Fibroblast of lung (primary cell): ENCODE results near the gene MAML2. TPM values are rescaled to one million over a fixed set of nuclear protein-coding genes. Genes with fewer than 3 reads are reported as not detected.

Source experiments
- DNase-seq, 2 donors: peaks; one replicate each; pipeline versions ENCODE4 v3.0.0 to v3.0.0-alpha.2; 2010; ENCODE audit warnings: low read depth in 2 of 2
- H2AFZ ChIP-seq: 2 replicates; pipeline ENCODE4 v1.5.1; 2012; ENCODE audit warnings: low read length, control low read depth, inconsistent platforms
- H3K27ac ChIP-seq: 2 replicates; pipeline ENCODE4 v1.5.1; 2011; ENCODE audit warnings: low read length, control low read depth; ENCODE audit not compliant: insufficient read depth
- H3K27me3 ChIP-seq: 2 replicates; pipeline ENCODE4 v1.5.1; 2011; ENCODE audit warnings: mild to moderate bottlenecking, low read length; ENCODE audit not compliant: control insufficient read depth, insufficient read depth
- H3K36me3 ChIP-seq: 2 replicates; pipeline ENCODE4 v1.5.1; 2011; ENCODE audit warnings: low read length; ENCODE audit not compliant: control insufficient read depth, insufficient read depth
- H3K4me1 ChIP-seq: 2 replicates; pipeline ENCODE4 v1.5.1; 2011; ENCODE audit warnings: low read length; ENCODE audit not compliant: control insufficient read depth, insufficient read depth; ENCODE audit errors: extremely low read depth
- H3K4me2 ChIP-seq: 2 replicates; pipeline ENCODE4 v1.5.1; 2011; ENCODE audit warnings: low read length, control low read depth; ENCODE audit not compliant: insufficient read depth; ENCODE audit errors: extremely low read depth
- H3K4me3 ChIP-seq, 4 experiments: fragments of 200-600 bp in 1 of 4; sonication (generic) in 1 of 4; replicated peaks in 1 of 4; 2 replicates each; pipeline ENCODE4 v1.5.1; 2011 to 2016; ENCODE audit warnings: low read length in 4 of 4, low read depth in 3 of 4, mild to moderate bottlenecking in 3 of 4, control low read depth in 2 of 4, inconsistent platforms in 1 of 4, mixed read lengths in 1 of 4; ENCODE audit not compliant: insufficient read depth in 1 of 4; ENCODE audit errors: control extremely low read depth in 1 of 4
- H3K79me2 ChIP-seq: 2 replicates; pipeline ENCODE4 v1.5.1; 2012; ENCODE audit warnings: mild to moderate bottlenecking, low read length, inconsistent platforms; ENCODE audit not compliant: control insufficient read depth, insufficient read depth
- H3K9ac ChIP-seq: 2 replicates; pipeline ENCODE4 v1.5.1; 2011; ENCODE audit warnings: mild to moderate bottlenecking, low read length, control low read depth; ENCODE audit not compliant: insufficient read depth
- H3K9me3 ChIP-seq: 2 replicates; pipeline ENCODE4 v1.5.1; 2012; ENCODE audit warnings: low read depth, low read length; ENCODE audit not compliant: control insufficient read depth, insufficient read depth
- H4K20me1 ChIP-seq: 2 replicates; pipeline ENCODE4 v1.5.1; 2011; ENCODE audit warnings: low read length; ENCODE audit not compliant: control insufficient read depth, insufficient read depth; ENCODE audit errors: extremely low read depth
- CTCF ChIP-seq, 2 donors: IDR thresholded peaks in 1 of 2; conservative IDR thresholded peaks in 1 of 2; 1 replicate in 1 of 2; 2 replicates in 1 of 2; pipeline ENCODE4 v1.5.1; 2011 to 2012; ENCODE audit warnings: low read length in 2 of 2, control low read depth in 1 of 2, inconsistent platforms in 1 of 2, low read depth in 1 of 2, mild to moderate bottlenecking in 1 of 2
- EZH2 ChIP-seq: IDR thresholded peaks from 2 replicates; pipeline ENCODE4 v1.5.1; 2012; ENCODE audit warnings: low read length, control low read depth, mild to moderate bottlenecking; ENCODE audit errors: missing control alignments
- polyA plus RNA-seq, 2 donors: library from polyadenylated mRNA; depleted of rRNA in 1 of 2; stranded (reverse) in 1 of 2; unstranded in 1 of 2; fragments of >200 nt; gene quantifications; 2 replicates each; pipeline ENCODE4 v1.2.1, GENCODE V29; 2011 to 2012; ENCODE audit warnings: missing spikeins in 1 of 2
- total RNA-seq: library from RNA; depleted of rRNA; stranded (reverse); fragments of >200 nt; gene quantifications from 2 replicates; pipeline ENCODE4 v1.2.1, GENCODE V29; 2014

Gene MAML2
- total and polyA plus RNA-seq, 2 donors (not counting 1 experiment from before 2014, with no cell fraction given) = 13.0 to 19.0 TPM

GRCh38 chr11:96008161-96008720, 334.8 kb downstream of the MAML2 start:
- H3K9ac ChIP-seq = no peak overlapping the region
- H3K4me3 ChIP-seq = no peak overlapping the region
- no peaks in the 10 kb centered on the region for H3K27me3 ChIP-seq
- TF ChIP-seq EZH2 (no peak), CTCF (conservative IDR thresholded peaks at IDR 0.05 in 1 of 2, IDR thresholded peaks at IDR 0.05 in 1 of 2; ENCODE audit: low read depth in 1 of 2, low read length in 2 of 2) (no peak)
- no peak overlapping the region for H2AFZ ChIP-seq
- no peaks in the 10 kb centered on the region for H3K79me2 ChIP-seq
- H3K4me1 ChIP-seq = peaks cover 6% of the 10 kb centered on the region
- no peaks in the 10 kb centered on the region for H3K36me3 ChIP-seq
- DNase-seq = peak; percentile 49 to 93
- H3K9me3 ChIP-seq = no peaks in the 10 kb centered on the region
- peak overlapping the region; percentile 40 for H3K4me2 ChIP-seq
- no peaks in the 10 kb centered on the region for H4K20me1 ChIP-seq
- H3K27ac ChIP-seq = peak overlapping the region; percentile 24

DNA sequence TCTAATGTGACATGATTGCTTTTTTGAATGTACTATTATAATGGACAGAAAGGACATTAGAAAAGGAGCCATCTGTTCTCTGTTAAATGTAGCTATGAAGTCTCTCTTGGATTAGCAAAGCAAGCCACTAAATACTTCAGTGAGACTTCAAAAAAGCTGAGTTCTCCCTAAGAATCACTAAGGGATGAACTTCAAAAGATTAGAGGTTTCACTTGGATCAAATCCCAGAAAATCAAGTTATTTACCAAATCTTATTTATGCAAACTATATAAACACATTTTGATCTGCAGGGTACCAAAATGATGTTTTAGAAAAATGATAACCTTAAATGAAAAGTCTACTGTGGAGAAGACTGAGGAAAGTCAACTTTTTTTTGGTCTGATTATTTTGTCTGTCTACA, 337.0 kb downstream of the MAML2 start:
- no peak overlapping the region for H3K4me3 ChIP-seq
- no peaks in the 10 kb centered on the region for H3K79me2 ChIP-seq
- no peak for DNase-seq
- H3K27me3 ChIP-seq = no peaks in the 10 kb centered on the region
- H3K36me3 ChIP-seq = no peaks in the 10 kb centered on the region
- TF ChIP-seq CTCF (conservative IDR thresholded peaks at IDR 0.05 in 1 of 2, IDR thresholded peaks at IDR 0.05 in 1 of 2; ENCODE audit: low read depth in 1 of 2, low read length in 2 of 2) = no peak
- no peak for TF ChIP-seq EZH2
- peaks cover 5% of the 10 kb centered on the region for H3K4me1 ChIP-seq
- H3K9ac ChIP-seq = no peak overlapping the region
- no peaks in the 10 kb centered on the region for H4K20me1 ChIP-seq
- no peak overlapping the region for H3K27ac ChIP-seq
- no peaks in the 10 kb centered on the region for H3K9me3 ChIP-seq
- H2AFZ ChIP-seq = no peak overlapping the region
- no peak overlapping the region for H3K4me2 ChIP-seq

DNA sequence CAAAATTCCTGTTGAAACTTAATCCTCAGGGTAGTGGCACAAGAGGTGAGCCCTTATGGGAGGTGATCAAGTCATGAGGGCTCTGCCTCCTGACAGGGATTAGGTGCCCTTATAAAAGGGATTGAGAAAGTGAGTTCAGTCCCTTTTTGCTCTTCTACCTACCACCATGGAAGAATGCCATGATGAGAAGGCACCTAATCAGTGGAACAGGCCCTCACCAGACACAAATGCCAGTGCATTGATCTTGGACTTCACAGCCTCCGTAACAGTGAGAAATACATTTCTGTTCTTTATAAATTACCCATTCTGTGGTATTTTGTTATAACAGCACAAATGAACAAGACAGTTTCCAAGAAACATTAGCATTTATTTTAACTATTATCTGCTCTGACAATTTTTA, 338.1 kb downstream of the MAML2 start:
- DNase-seq = no peak
- Histone ChIP-seq H4K20me1 (no peaks in the 10 kb centered on the region), H3K27me3 (no peaks in the 10 kb centered on the region), H3K9me3 (no peaks in the 10 kb centered on the region), H3K4me3 (no peak overlapping the region), H3K36me3 (no peaks in the 10 kb centered on the region), H3K4me1 (peaks cover 9% of the 10 kb centered on the region), H3K79me2 (no peaks in the 10 kb centered on the region), H3K4me2 (no peak overlapping the region), H2AFZ (no peak overlapping the region), H3K9ac (no peak overlapping the region), H3K27ac (no peak overlapping the region)
- TF ChIP-seq CTCF (conservative IDR thresholded peaks at IDR 0.05 in 1 of 2, IDR thresholded peaks at IDR 0.05 in 1 of 2; ENCODE audit: low read depth in 1 of 2, low read length in 2 of 2) = no peak
- no peak for TF ChIP-seq EZH2
